HAP-1 (cell line): ENCODE data around the gene AMELY.
"Not testable (repeated sequence)": the region's sequence is repeated elsewhere in the genome, so short reads cannot be mapped to it uniquely, and the experiment has no call there.

Experiments used
- DNase-seq, 2 experiments: peaks; one replicate each; pipeline ENCODE4 v3.0.0-alpha.2; 2016 to 2020; ENCODE audit warnings: low spot score in 2 of 2
- H3K27me3 ChIP-seq: fragments of 250-450 bp; sonication (Bioruptor Pico); 2 replicates; pipeline ENCODE4 v1.5.1; 2020; ENCODE audit warnings: low read depth, mild to moderate bottlenecking, moderate library complexity
- H3K36me3 ChIP-seq: fragments of 250-450 bp; sonication (Bioruptor Pico); replicated peaks from 2 replicates; pipeline ENCODE4 v1.5.1; 2020; ENCODE audit warnings: mild to moderate bottlenecking
- H3K4me1 ChIP-seq: fragments of 250-450 bp; sonication (Bioruptor Pico); 2 replicates; pipeline ENCODE4 v1.5.1; 2020; ENCODE audit warnings: mild to moderate bottlenecking
- H3K4me3 ChIP-seq: fragments of 250-450 bp; sonication (Bioruptor Pico); 2 replicates; pipeline ENCODE4 v1.5.1; 2020; ENCODE audit warnings: mild to moderate bottlenecking, moderate library complexity
- H3K9me3 ChIP-seq: fragments of 250-450 bp; sonication (Bioruptor Pico); 2 replicates; pipeline ENCODE4 v1.5.1; 2020; ENCODE audit warnings: mild to moderate bottlenecking, moderate library complexity
- in situ Hi-C: fragments of 300-500 bp; cut with MboI; formaldehyde crosslinking; loops from 3 replicates; pipeline ENCODE4 v1.14.3; 2020; ENCODE audit warnings: low sequenced_read_pairs, inconsistent platforms, mixed read lengths

The AMELY gene

GRCh38 chrY:6911253-6911881 lies at the start of gene AMELY:
Gene AMELY, minus strand, starts transcription at chrY:6911752. Its CDS starts 39,144 bp downstream, at chrY:6872608.
- Histone ChIP-seq H3K9me3 (no peaks in the 10 kb centered on the region), H3K4me3 (no peak within 1 kb of the TSS), H3K27me3 (no peaks in the 10 kb centered on the region), H3K36me3 (no peaks in the 10 kb centered on the region), H3K4me1 (no peaks in the 10 kb centered on the region)
- in situ Hi-C loops: no loop called here
- DNase-seq: no peak

GRCh38 chrY:6949947-6950346 lies 38.4 kb upstream of the AMELY start:
- in situ Hi-C loops: no loop called here
- no peak overlapping the region for H3K4me3 ChIP-seq
- no peaks in the 10 kb centered on the region for H3K4me1 ChIP-seq
- no peak for DNase-seq
- no peaks in the 10 kb centered on the region for H3K9me3 ChIP-seq
- no peaks in the 10 kb centered on the region for H3K27me3 ChIP-seq
- no peaks in the 10 kb centered on the region for H3K36me3 ChIP-seq

- no peaks in the 10 kb centered on the region for H3K36me3 ChIP-seq
- H3K4me3 ChIP-seq: no peak overlapping the region
- H3K9me3 ChIP-seq: no peaks in the 10 kb centered on the region
- no peak for DNase-seq
- in situ Hi-C loops: no loop called here
- no peaks in the 10 kb centered on the region for H3K27me3 ChIP-seq
- no peaks in the 10 kb centered on the region for H3K4me1 ChIP-seq
Measured at GRCh38 chrY:6948378-6948777, 36.8 kb upstream of the AMELY start.

- H3K4me1 ChIP-seq: no peaks in the 10 kb centered on the region
- DNase-seq: no peak
- no peaks in the 10 kb centered on the region for H3K27me3 ChIP-seq
- in situ Hi-C loops: no loop called here
- H3K4me3 ChIP-seq: no peak overlapping the region
- no peaks in the 10 kb centered on the region for H3K36me3 ChIP-seq
- no peaks in the 10 kb centered on the region for H3K9me3 ChIP-seq
Measured at GRCh38 chrY:6947695-6948094, 36.1 kb upstream of the AMELY start.

- in situ Hi-C loops: no loop called here
- Histone ChIP-seq H3K27me3 (no peaks in the 10 kb centered on the region), H3K4me3 (no peak overlapping the region), H3K9me3 (no peaks in the 10 kb centered on the region), H3K4me1 (no peaks in the 10 kb centered on the region), H3K36me3 (no peaks in the 10 kb centered on the region)
- no peak for DNase-seq
Measured at GRCh38 chrY:6935497-6935896, 23.9 kb upstream of the AMELY start.

GRCh38 chrY:6931779-6932396 lies 20.3 kb upstream of the AMELY start:
- in situ Hi-C loops: no loop called here
- Histone ChIP-seq H3K9me3 (no peaks in the 10 kb centered on the region), H3K4me1 (no peaks in the 10 kb centered on the region), H3K27me3 (no peaks in the 10 kb centered on the region), H3K4me3 (no peak overlapping the region), H3K36me3 (no peaks in the 10 kb centered on the region)
- no peak for DNase-seq

GRCh38 chrY:6929237-6929636 lies 17.7 kb upstream of the AMELY start:
- no peaks in the 10 kb centered on the region for H3K9me3 ChIP-seq
- DNase-seq: no peak
- H3K36me3 ChIP-seq: no peaks in the 10 kb centered on the region
- in situ Hi-C loops: no loop called here
- no peaks in the 10 kb centered on the region for H3K27me3 ChIP-seq
- no peak overlapping the region for H3K4me3 ChIP-seq
- no peaks in the 10 kb centered on the region for H3K4me1 ChIP-seq

GRCh38 chrY:6928265-6928664 lies 16.7 kb upstream of the AMELY start:
- DNase-seq: no peak
- H3K27me3 ChIP-seq: no peaks in the 10 kb centered on the region
- in situ Hi-C loops: no loop called here

GRCh38 chrY:6921061-6921460 lies 9.5 kb upstream of the AMELY start:
- H3K4me1 ChIP-seq: no peaks in the 10 kb centered on the region
- no peaks in the 10 kb centered on the region for H3K27me3 ChIP-seq
- no peaks in the 10 kb centered on the region for H3K9me3 ChIP-seq
- no peak overlapping the region for H3K4me3 ChIP-seq
- no peaks in the 10 kb centered on the region for H3K36me3 ChIP-seq
- in situ Hi-C loops: no loop called here
- no peak for DNase-seq

More at GRCh38 chrY:6928265-6928664, 16.7 kb upstream of the AMELY start:
- Histone ChIP-seq H3K36me3 (no peaks in the 10 kb centered on the region), H3K4me3 (no peak overlapping the region), H3K9me3 (no peaks in the 10 kb centered on the region), H3K4me1 (no peaks in the 10 kb centered on the region)

- no peaks in the 10 kb centered on the region for H3K27me3 ChIP-seq
- in situ Hi-C loops: no loop called here
- H3K4me1 ChIP-seq: no peaks in the 10 kb centered on the region
- no peak for DNase-seq
- H3K9me3 ChIP-seq: no peaks in the 10 kb centered on the region
- H3K4me3 ChIP-seq: no peak overlapping the region
- no peaks in the 10 kb centered on the region for H3K36me3 ChIP-seq
Measured at GRCh38 chrY:6913362-6913761, 1.8 kb upstream of the AMELY start.

- no peaks in the 10 kb centered on the region for H3K36me3 ChIP-seq
- no peaks in the 10 kb centered on the region for H3K4me1 ChIP-seq
- H3K9me3 ChIP-seq: no peaks in the 10 kb centered on the region
- no peak within 1 kb of the TSS for H3K4me3 ChIP-seq
- DNase-seq: no peak
- H3K27me3 ChIP-seq: no peaks in the 10 kb centered on the region
- in situ Hi-C loops: no loop called here
Measured at GRCh38 chrY:6910372-6911252, 940 bp downstream of the AMELY start, which contains the start of gene TBL1Y. Gene TBL1Y, plus strand, starts transcription at chrY:6910697. Its CDS starts 114,388 bp downstream, at chrY:7025085.

GRCh38 chrY:6909856-6910255 lies 1.7 kb downstream of the AMELY start:
- Histone ChIP-seq H3K4me3 (no peak overlapping the region), H3K36me3 (no peaks in the 10 kb centered on the region), H3K4me1 (no peaks in the 10 kb centered on the region), H3K27me3 (no peaks in the 10 kb centered on the region), H3K9me3 (no peaks in the 10 kb centered on the region)
- DNase-seq: no peak
- in situ Hi-C loops: no loop called here

GRCh38 chrY:6909118-6909521 lies 2.4 kb downstream of the AMELY start:
- H3K27me3 ChIP-seq: no peaks in the 10 kb centered on the region
- in situ Hi-C loops: no loop called here
- H3K9me3 ChIP-seq: no peaks in the 10 kb centered on the region
- H3K4me3 ChIP-seq: no peak overlapping the region
- no peak for DNase-seq
- H3K4me1 ChIP-seq: no peaks in the 10 kb centered on the region
- H3K36me3 ChIP-seq: no peaks in the 10 kb centered on the region

- DNase-seq, H3K9me3 ChIP-seq, in situ Hi-C loops, H3K4me3 ChIP-seq, H3K36me3 ChIP-seq, H3K27me3 ChIP-seq, H3K4me1 ChIP-seq: not testable (repeated sequence)
Measured at GRCh38 chrY:6908021-6908420, 3.5 kb downstream of the AMELY start.
